ENCODE results near the gene ERBB4. TPM values are rescaled to one million over a fixed set of nuclear protein-coding genes. Genes with fewer than 3 reads are reported as not detected.

ERBB4 gene
- total RNA-seq, 1 experiment from 2014 or later: 0.04 TPM

GRCh38 chr2:212344131-212344530 lies 194.5 kb downstream of the ERBB4 start:
- Histone ChIP-seq H2AK5ac (ENCODE audit: insufficient read length, low read length) (no peak overlapping the region), H2BK12ac (ENCODE audit: insufficient read length, low read depth, low read length) (no peak overlapping the region), H2BK20ac (ENCODE audit: low read depth, low read length, poor library complexity, severe bottlenecking) (no peak overlapping the region), H3K27me3 (ENCODE audit: insufficient read depth, low read length) (no peaks in the 10 kb centered on the region), H4K20me1 (ENCODE audit: control insufficient read depth, insufficient read depth, insufficient read length) (no peaks in the 10 kb centered on the region), H3K4me1 (ENCODE audit: insufficient read depth, low read length) (no peaks in the 10 kb centered on the region), H2BK15ac (ENCODE audit: low read depth, low read length) (no peak overlapping the region), H3K4me2 (ENCODE audit: insufficient read depth, insufficient read length, low read length) (no peak overlapping the region), H3K56ac (ENCODE audit: insufficient read length, low read depth, low read length) (no peak overlapping the region), H2AFZ (ENCODE audit: low read length) (no peak overlapping the region), H2BK120ac (ENCODE audit: low read depth, low read length, poor library complexity, severe bottlenecking) (no peak overlapping the region), H2BK5ac (ENCODE audit: insufficient read length, low read length) (no peak overlapping the region), H3K18ac (ENCODE audit: insufficient read length, low read depth, low read length) (no peak overlapping the region), H3K79me1 (ENCODE audit: insufficient read depth, low read depth, low read length, poor library complexity, severe bottlenecking) (no peaks in the 10 kb centered on the region), H4K5ac (ENCODE audit: insufficient read length, low read depth, low read length) (no peak overlapping the region), H3K79me2 (ENCODE audit: insufficient read depth, low read length) (no peaks in the 10 kb centered on the region), H3K23me2 (ENCODE audit: insufficient read length, low read depth, low read length, poor library complexity, severe bottlenecking) (no peaks in the 10 kb centered on the region), H3K27ac (ENCODE audit: insufficient read length, low read depth, low read length) (no peak overlapping the region), H4K8ac (replicated peaks; ENCODE audit: insufficient read length, low read depth, low read length) (no peak overlapping the region), H4K91ac (ENCODE audit: insufficient read length, low read depth, low read length) (no peak overlapping the region), H3K9me3 (ENCODE audit: control insufficient read depth, low read depth, low read length) (no peaks in the 10 kb centered on the region), H3K23ac (ENCODE audit: insufficient read length, low read depth, low read length) (no peak overlapping the region), H3K9ac (ENCODE audit: extremely low read depth, insufficient read length, low read length) (no peak overlapping the region), H3K4ac (ENCODE audit: low read depth, low read length) (no peak overlapping the region), H3K14ac (ENCODE audit: insufficient read depth, low read length) (no peak overlapping the region), H3T11ph (ENCODE audit: low read length) (no peak overlapping the region)
- Mint-ChIP-seq H3K4me1 (0 out of 4 replicates have a peak, but pooled peaks cover 0 to 2% of the 10 kb centered on the region in 2 experiments), H3K9me3 (peaks cover 0 to 4% of the 10 kb centered on the region in 2 experiments; a peak in 4 of 5 replicates), H3K4me3 (no peak overlapping the region), H3K27me3 (ENCODE audit: low read depth) (no peaks in the 10 kb centered on the region), H3K27ac (no peak overlapping the region), H3K36me3 (ENCODE audit: insufficient read depth in 1 of 3, low read depth in 3 of 3) (no peaks in the 10 kb centered on the region)
- no CpG with 5 or more reads among the region's 2 CpGs for WGBS (ENCODE audit: extremely low coverage, insufficient read length, low lambda C conversion rate)
- DNase-seq: no peak
- TF ChIP-seq CTCF (conservative IDR thresholded peaks at IDR 0.05): no peak

Data from H9 (cell line).